PFSK-1 (cell line): ENCODE measurements around the gene PCDH15.

Experiments used
- FOXP2 ChIP-seq: optimal IDR thresholded peaks from 2 replicates; pipeline ENCODE3; 2011; ENCODE audit warnings: borderline replicate concordance, control low read depth, inconsistent platforms; ENCODE audit not compliant: insufficient read depth; ENCODE audit errors: extremely low read length, extremely low read depth
- POLR2AphosphoS5 ChIP-seq: IDR thresholded peaks from 2 replicates; pipeline ENCODE4 v1.6.1; 2012; ENCODE audit warnings: low read depth, mild to moderate bottlenecking, control low read depth, low read length, moderate library complexity
- SIN3A ChIP-seq: IDR thresholded peaks from 2 replicates; pipeline ENCODE4 v1.6.1; 2012; ENCODE audit warnings: mild to moderate bottlenecking, low read length, moderate library complexity, borderline replicate concordance; ENCODE audit not compliant: insufficient read depth
- TAF1 ChIP-seq: IDR thresholded peaks from 2 replicates; pipeline ENCODE4 v1.6.1; 2012; ENCODE audit warnings: low read length, control low read depth, borderline replicate concordance; ENCODE audit not compliant: insufficient read depth
- TF ChIP-seq, protein P1 (sequence below), 2 experiments: IDR thresholded peaks; 2 replicates each; pipeline versions ENCODE4 v1.6.1 to v1.8.0; 2011 to 2012; ENCODE audit warnings: low read depth in 2 of 2, low read length in 2 of 2, control low read depth in 1 of 2, inconsistent platforms in 1 of 2, mild to moderate bottlenecking in 1 of 2, moderate library complexity in 1 of 2; ENCODE audit not compliant: insufficient read depth in 1 of 2

PCDH15 gene

DNA sequence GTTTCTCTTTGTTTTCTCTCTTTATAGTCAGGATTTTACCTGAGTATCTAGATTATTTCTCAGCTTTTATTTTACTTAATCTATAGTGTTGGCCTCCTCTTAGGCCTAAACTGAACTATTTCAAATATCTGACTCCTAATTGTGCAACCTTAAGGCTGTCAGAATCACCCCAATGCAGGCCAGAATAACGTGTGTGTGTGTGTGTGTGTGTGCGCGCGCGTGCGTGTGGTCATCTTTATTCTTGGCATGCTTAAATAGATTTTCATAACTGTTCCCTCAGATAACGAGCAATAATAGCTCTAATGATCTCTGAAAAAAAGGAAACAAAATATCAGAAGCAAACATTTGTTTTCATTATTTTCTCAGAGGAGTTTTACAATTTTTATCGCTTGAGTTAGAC lies 92.4 kb downstream of the PCDH15 start:
- TF ChIP-seq TAF1 (no peak), SIN3A (no peak), POLR2AphosphoS5 (no peak), FOXP2 (no peak)
- TF ChIP-seq, protein P1, sequence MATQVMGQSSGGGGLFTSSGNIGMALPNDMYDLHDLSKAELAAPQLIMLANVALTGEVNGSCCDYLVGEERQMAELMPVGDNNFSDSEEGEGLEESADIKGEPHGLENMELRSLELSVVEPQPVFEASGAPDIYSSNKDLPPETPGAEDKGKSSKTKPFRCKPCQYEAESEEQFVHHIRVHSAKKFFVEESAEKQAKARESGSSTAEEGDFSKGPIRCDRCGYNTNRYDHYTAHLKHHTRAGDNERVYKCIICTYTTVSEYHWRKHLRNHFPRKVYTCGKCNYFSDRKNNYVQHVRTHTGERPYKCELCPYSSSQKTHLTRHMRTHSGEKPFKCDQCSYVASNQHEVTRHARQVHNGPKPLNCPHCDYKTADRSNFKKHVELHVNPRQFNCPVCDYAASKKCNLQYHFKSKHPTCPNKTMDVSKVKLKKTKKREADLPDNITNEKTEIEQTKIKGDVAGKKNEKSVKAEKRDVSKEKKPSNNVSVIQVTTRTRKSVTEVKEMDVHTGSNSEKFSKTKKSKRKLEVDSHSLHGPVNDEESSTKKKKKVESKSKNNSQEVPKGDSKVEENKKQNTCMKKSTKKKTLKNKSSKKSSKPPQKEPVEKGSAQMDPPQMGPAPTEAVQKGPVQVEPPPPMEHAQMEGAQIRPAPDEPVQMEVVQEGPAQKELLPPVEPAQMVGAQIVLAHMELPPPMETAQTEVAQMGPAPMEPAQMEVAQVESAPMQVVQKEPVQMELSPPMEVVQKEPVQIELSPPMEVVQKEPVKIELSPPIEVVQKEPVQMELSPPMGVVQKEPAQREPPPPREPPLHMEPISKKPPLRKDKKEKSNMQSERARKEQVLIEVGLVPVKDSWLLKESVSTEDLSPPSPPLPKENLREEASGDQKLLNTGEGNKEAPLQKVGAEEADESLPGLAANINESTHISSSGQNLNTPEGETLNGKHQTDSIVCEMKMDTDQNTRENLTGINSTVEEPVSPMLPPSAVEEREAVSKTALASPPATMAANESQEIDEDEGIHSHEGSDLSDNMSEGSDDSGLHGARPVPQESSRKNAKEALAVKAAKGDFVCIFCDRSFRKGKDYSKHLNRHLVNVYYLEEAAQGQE (IDR thresholded peaks at IDR 0.05; ENCODE audit: insufficient read depth in 1 of 2, low read depth in 2 of 2, low read length in 2 of 2) = no peak

DNA sequence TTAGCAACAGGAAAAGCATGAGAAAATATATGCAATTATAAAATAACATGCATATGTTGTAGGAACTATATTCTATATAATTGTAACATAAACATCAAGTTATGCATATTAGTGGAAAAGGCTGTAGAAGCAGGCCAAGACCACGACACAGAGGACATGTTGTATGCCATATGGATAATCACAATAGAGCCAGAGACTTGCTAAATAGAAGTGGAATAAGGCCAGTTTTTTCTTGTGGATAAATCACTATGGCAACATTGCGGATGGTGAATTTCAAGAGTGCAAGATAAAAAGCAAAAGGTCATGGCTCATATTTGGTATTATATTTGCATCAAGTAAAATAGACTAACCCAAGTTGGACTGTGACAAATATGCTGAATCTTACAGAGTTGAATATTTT lies 93.0 kb downstream of the PCDH15 start:
- no peak for TF ChIP-seq SIN3A
- no peak for TF ChIP-seq TAF1

DNA sequence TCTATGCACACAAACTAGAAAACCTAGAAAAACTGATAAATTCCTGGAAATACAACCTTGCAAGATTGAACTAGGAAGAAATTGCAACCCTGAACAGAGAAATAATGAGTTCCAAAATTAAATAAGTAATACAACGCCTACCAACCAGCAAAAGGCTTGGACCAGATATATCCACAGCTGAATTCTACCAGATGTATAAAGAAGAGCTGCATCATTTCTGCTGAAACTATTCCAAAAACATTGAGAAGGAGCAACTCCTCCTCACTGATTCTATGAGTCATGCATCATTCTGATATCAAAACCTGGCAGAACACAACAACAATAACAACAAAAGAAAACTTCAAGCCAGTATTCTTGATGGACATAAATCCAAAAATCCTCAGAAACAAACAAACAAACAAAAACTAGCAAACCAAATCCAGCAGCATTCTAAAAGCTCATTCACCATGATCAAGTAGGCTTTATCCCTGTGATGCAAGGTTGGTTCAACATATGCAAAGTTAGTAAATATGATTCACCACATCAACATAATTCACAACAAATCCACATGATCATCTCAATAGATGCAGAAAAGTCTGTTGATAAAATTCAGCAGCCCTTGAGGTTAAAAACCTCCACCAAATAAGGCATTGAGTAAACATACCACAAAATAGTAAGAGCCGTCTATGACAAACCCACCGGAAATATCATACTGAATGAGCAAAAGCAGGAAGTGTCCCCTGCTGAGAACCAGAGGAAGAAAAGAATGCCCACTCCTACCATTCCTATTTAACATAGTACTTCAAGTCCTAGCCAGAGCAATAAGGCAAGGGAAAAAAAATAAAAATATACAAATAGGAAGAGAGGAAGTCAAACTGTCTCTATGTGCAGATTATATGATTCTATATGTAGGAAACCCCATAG lies 98.2 kb downstream of the PCDH15 start:
- no peak for TF ChIP-seq TAF1

DNA sequence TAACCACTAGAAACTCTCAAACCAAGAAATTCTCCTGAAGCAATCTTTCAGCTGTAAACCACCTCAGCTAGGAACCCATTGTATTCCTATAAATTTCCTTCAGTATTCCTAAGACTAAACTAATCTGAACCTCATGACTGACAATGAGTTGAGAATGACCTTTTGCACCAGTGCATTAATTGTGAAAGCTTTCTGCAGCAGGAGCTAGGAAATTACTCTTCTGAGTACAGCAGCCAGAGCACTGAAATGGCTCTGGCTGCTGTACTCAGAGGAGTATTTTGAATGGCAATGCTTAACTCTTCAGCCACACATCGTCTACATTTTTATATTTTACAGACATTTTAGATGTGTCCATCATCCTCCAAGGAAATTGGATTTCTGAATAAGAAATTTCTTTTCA lies 109.7 kb downstream of the PCDH15 start:
- no peak for TF ChIP-seq POLR2AphosphoS5
- no peak for TF ChIP-seq TAF1
- TF ChIP-seq FOXP2 = no peak
- TF ChIP-seq, protein P1 (IDR thresholded peaks at IDR 0.05; ENCODE audit: insufficient read depth in 1 of 2, low read depth in 2 of 2, low read length in 2 of 2) = no peak
- no peak for TF ChIP-seq SIN3A

DNA sequence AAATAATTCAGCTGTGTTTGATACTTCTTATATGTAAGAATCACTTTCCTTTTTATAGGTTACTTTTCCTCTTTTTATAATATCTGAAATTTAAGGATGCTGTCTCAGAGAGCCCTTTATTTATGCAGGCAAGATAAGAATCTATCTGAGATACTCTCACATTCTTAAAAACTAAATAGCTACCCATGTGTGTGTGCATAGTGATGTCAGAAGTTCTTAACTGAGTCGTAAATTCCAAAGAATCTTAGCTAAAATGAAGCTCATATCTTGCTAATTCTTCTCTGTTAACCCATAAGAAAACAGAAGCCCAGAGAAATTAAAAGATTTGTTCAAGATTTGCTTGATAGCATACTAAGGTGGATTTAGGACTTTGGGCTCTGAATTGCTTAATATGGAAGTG lies 118.5 kb downstream of the PCDH15 start:
- TF ChIP-seq POLR2AphosphoS5 (no peak), SIN3A (no peak), TAF1 (no peak), FOXP2 (no peak)
- TF ChIP-seq, protein P1 (IDR thresholded peaks at IDR 0.05; ENCODE audit: insufficient read depth in 1 of 2, low read depth in 2 of 2, low read length in 2 of 2) = no peak

DNA sequence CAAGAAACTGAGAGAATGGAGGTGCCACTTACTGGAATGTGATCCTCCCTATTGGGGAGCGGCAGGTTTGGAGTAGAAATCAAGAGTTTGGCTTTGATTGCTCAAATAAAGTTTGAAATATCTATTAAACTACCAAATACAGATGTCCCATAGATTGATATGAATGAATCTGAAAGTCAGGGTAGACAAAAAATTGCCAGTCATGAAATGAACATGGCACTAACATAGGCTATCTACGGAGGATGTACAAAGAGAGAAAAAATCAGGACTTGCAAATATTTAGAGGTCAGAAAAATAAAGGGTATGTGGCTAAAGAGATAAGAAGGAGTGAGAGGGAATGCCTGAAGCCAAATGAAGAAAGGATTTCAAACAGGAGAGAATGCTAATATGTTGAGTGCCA lies 119.9 kb downstream of the PCDH15 start:
- TF ChIP-seq TAF1 = no peak
- TF ChIP-seq POLR2AphosphoS5 = no peak
- no peak for TF ChIP-seq SIN3A
- TF ChIP-seq FOXP2 = no peak
- TF ChIP-seq, protein P1 (IDR thresholded peaks at IDR 0.05; ENCODE audit: insufficient read depth in 1 of 2, low read depth in 2 of 2, low read length in 2 of 2) = no peak
